ENCODE measurements around the gene PNMA8A.

The PNMA8A gene

DNA sequence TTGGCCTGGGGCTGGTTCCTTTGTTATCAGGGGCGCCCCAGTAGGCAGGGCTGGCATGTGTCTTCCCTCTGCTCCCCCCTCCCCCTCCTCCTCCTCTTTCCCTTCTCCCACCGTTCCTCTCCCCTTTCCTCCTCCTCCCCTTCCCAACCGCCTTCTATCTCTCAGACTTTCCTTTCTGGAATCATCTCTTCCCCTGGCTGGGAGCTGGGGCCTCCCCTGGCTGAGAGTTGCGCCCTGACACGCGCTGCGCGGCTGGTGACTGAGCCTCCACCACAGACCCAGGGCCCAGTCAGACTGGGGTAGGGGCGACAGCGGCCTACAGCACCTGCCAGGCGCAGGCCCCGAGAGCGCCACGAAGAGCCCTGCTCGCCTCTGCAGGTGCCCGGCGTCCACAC lies 21.5 kb upstream of the PNMA8A start:
- DNase-seq (ENCODE audit: low read depth in 2 of 2): no peak

DNA sequence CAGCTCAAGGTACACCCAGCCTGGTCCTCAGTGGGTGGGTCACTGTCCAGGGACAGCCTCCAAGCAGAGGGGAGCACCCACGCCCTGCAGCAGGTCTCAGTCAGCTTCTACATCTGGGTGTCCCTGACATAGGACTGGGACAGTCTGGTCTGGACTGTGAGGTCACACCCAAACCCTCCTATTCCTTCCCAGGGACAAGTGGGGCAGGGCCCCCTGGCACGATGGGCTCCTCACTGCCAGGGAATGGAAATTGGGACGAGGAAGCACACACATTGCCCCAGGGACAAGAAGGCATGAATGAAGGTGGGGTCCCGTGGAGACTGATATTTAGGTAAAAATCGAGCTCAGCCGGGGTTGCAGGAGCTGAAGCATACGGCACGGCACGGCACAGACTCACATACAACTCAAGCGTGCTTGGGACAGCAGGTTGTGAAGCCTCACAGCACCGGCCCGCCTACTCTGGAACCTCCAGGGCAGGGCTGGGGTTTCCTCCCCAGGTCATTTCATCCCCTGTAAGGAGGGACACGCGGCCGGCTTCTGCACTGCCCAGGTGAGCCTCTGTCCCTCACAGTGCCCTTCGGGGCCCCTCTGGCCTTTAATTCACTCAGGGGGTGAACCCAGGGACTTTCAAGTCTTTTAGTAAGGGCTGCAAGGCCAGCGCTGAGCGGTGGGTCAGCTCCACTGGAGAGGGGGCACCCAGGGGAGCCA lies 20.8 kb upstream of the PNMA8A start:
- no peak for DNase-seq (ENCODE audit: low read depth in 2 of 2)

DNA sequence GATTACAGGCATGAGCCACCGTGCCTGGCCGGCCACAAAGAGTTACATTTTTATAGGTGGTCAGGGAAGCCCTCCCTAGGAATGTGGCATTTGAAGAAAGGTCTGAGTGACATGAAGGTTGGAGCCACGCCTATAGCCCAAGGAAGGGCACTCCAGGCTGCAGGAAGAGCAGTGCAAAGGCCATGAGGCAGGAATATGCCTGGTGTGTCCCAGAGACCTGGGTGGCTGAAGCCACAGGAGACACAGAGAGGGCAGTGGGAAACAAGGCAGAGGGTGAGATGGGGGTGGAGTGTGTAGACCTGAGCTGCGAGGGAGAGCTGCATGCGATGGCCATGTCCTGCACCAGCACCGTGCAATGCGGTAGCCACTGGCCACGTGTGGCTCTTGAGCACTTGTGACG lies 19.4 kb upstream of the PNMA8A start:
- DNase-seq (ENCODE audit: low read depth in 2 of 2): no peak

DNA sequence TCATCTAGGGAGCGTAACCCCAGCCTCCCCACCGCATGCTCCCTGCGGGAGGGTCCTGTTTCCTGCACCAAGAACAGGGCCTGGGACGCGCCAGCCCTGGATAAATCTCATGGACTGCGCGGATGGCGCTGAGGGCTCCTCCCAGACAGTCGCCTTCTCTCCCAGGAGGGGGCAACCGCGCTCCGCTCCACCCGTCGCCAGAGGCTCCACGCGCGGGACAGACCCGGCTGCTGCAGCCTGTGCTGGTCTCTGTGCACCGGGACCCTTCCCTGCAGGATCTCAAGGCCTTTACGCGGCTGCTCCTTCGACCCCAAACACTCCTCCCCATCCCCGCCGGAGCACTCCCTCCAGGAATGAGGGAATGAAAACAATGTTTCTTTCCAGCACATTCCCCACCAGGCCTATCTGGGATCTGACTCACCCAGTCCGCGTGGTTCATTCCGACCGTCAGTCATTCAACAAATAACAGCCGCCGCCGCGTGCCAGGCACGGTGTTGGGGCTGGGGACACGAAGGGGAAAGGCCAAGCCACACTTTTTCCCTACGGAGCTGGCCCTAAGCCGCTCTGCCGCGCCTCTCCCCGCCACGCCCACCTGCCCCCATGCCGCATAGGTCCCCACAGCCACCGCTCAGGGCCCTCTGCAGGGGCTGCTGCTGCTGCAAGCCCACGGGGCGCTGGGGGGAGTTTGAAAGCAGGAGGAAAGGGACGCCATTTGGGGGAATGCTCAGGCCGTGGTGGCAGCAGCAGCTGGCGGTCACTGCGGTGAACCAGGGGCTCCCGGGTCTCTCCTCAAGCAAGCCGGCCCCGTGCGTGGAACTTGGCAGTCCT lies 18.3 kb upstream of the PNMA8A start:
- DNase-seq (ENCODE audit: low read depth in 2 of 2): no peak

- no peak for DNase-seq (ENCODE audit: low read depth in 2 of 2)
These were observed 17.2 kb upstream of the PNMA8A start for GRCh38 chr19:46488551-46488950.

GRCh38 chr19:46487802-46488445 lies 16.6 kb upstream of the PNMA8A start:
- peak; percentile 46 to 62 for DNase-seq (ENCODE audit: low read depth in 2 of 2)

GRCh38 chr19:46487178-46487801 lies 15.9 kb upstream of the PNMA8A start:
- DNase-seq (ENCODE audit: low read depth in 2 of 2): no peak

GRCh38 chr19:46486358-46486757 lies 15.0 kb upstream of the PNMA8A start:
- no peak for DNase-seq (ENCODE audit: low read depth in 2 of 2)

DNA sequence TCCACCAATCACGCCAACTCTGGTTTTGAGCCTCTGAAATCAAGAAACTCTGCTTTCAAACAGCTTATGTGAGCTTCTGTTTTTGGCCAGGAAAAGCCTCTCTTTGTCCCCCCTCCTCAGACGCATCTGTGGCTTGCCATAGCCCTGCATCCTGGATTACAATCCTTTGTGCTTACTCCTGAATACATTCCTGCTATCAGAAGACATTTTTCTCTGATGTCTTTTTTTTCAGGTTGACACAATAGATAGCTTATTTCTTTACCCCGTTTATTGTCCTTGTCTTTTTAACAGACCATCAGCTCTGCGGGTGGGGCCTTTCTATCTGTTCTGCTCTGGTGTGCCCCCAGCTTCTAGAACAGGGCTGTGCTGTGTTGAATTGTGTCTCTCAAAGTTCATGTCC lies 13.3 kb upstream of the PNMA8A start:
- DNase-seq (ENCODE audit: low read depth in 2 of 2): no peak

GRCh38 chr19:46482631-46483030 lies 11.3 kb upstream of the PNMA8A start:
- DNase-seq (ENCODE audit: low read depth in 2 of 2): no peak

- DNase-seq (ENCODE audit: low read depth in 2 of 2): no peak
These were observed 10.6 kb upstream of the PNMA8A start for GRCh38 chr19:46481947-46482346.

GRCh38 chr19:46481223-46481848 lies 10.0 kb upstream of the PNMA8A start:
- no peak for DNase-seq (ENCODE audit: low read depth in 2 of 2)

GRCh38 chr19:46480415-46480814 lies 9.1 kb upstream of the PNMA8A start:
- no peak for DNase-seq (ENCODE audit: low read depth in 2 of 2)

DNA sequence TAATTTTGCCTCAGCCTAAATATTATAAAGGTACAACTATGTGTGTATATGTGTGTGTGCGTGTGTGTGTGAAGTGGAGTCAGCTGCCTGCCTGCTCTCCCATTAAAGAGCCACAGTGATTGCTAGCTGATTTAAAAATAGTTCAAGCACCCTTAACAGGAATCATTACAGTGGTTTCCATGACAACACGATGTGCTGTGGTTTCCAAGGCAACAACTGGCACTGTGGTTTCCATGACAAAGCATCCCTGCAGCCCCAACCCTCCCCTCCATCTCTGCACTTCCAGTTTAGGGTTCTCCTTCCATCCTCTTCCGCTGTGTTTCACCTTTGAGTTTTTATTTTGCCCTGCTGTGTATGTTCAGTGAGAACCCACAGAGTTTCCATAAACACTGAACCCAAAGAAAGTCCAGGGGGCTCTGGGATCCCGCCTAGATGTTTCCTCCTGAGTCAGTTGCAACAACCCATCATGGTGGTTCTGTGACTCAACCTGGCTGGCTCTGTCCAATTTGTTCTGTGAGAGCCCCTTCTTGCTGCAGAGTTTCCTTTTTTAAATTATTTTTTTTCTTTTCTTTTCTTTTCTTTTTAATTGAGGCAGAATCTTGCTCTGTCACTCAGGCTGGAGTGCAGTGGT lies 7.1 kb upstream of the PNMA8A start:
- no peak for DNase-seq (ENCODE audit: low read depth in 2 of 2)

- no peak for DNase-seq (ENCODE audit: low read depth in 2 of 2)
These were observed 4.6 kb upstream of the PNMA8A start for GRCh38 chr19:46475986-46476385.

- DNase-seq (ENCODE audit: low read depth in 2 of 2): no peak
These were observed 2.8 kb upstream of the PNMA8A start for GRCh38 chr19:46474211-46474610.

- DNase-seq (ENCODE audit: low read depth in 2 of 2): no peak
These were observed 1.2 kb upstream of the PNMA8A start for GRCh38 chr19:46472592-46472991.

DNA sequence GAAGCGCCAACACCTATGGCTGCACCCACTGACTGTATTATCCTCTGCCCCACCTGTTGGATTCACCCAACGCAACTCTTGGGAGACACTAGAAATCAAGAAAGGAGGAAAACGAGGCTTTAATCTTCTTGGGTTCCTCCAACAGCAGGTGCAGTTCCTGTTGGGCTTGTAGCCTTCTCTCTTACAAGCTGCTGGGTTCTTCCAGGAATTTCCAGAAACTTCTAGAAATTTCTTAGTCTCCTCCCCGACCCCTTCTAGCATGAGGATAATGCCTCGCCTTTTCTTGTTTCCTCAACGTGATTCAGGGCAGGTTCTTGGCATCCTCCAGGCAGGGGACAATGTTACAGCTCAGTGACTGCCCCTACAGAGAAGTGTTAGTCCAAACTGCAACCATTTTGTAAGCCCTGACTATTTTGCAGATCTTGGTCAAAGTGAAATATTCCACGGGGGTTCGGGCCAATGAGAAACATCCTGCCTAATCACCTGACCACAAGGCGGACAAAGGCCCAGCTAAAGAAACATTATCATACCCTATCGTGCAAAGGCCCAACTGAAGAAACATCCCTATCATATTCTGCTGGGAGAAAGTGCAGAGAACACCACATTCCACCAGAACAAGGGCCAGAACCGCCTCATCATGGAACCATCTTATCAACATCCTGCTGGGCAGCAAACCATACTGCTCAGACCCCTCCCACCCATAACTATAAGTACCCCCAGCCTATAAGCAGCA lies 614 bp upstream of the PNMA8A start:
- DNase-seq (ENCODE audit: low read depth in 2 of 2): no peak

- no peak for DNase-seq (ENCODE audit: low read depth in 2 of 2)
These were observed 987 bp downstream of the PNMA8A start for GRCh38 chr19:46470376-46470775.

GRCh38 chr19:46469541-46470185 lies 1.7 kb downstream of the PNMA8A start:
- DNase-seq (ENCODE audit: low read depth in 2 of 2): no peak

Data from stimulated activated CD4-positive, alpha-beta T cell treated with anti-CD3 and anti-CD28 coated beads, Interleukin-15, amount 100 ng/mL, for 48 hours (primary cell).